ENCODE measurements around the gene YIPF3. TPM values are rescaled to one million over a fixed set of nuclear protein-coding genes. Genes with fewer than 3 reads are reported as not detected.

Gene YIPF3
- total and polyA plus RNA-seq, 9 of the 15 experiments (the other 6 are each of a cell fraction or from before 2014, with no cell fraction given): 27.5 to 75.3 (median 57.6) TPM

DNA sequence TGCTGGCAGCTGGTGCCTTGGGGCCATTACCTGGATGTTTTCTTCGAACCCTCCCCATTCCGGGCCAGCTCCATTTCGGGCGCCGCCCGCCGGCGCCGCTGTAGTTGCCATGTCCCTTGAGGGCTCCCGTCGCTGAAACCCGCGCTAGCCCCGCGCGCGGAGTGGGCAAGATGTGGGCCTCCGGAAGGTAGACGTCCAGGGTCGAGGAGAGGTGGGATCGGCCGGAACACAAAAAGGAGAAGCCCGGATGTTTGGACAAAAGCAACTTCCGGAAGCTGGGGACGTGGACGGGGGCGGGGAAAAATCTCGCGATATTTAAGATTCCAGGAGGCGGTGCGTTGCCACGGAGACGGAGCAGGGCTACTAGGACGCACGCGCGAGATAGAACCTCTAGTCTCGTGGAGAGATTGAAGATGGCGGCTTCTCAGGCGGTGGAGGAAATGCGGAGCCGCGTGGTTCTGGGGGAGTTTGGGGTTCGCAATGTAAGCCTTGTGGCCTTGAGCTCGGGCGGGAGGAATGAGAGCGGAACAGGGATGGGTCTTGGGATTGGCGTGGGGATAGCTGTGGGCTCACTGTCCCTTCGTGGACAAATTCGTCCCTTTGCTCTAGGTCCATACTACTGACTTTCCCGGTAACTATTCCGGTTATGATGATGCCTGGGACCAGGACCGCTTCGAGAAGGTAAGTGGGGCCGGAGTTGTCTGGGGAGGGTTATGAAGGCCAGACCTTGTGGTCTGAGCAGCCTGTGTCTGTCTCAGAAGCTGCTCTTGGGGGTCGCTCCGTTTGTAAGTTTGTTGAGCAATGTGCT lies at the start of gene YIPF3, which contains the start of gene POLR1C (continued):
- TF ChIP-seq, protein P1, sequence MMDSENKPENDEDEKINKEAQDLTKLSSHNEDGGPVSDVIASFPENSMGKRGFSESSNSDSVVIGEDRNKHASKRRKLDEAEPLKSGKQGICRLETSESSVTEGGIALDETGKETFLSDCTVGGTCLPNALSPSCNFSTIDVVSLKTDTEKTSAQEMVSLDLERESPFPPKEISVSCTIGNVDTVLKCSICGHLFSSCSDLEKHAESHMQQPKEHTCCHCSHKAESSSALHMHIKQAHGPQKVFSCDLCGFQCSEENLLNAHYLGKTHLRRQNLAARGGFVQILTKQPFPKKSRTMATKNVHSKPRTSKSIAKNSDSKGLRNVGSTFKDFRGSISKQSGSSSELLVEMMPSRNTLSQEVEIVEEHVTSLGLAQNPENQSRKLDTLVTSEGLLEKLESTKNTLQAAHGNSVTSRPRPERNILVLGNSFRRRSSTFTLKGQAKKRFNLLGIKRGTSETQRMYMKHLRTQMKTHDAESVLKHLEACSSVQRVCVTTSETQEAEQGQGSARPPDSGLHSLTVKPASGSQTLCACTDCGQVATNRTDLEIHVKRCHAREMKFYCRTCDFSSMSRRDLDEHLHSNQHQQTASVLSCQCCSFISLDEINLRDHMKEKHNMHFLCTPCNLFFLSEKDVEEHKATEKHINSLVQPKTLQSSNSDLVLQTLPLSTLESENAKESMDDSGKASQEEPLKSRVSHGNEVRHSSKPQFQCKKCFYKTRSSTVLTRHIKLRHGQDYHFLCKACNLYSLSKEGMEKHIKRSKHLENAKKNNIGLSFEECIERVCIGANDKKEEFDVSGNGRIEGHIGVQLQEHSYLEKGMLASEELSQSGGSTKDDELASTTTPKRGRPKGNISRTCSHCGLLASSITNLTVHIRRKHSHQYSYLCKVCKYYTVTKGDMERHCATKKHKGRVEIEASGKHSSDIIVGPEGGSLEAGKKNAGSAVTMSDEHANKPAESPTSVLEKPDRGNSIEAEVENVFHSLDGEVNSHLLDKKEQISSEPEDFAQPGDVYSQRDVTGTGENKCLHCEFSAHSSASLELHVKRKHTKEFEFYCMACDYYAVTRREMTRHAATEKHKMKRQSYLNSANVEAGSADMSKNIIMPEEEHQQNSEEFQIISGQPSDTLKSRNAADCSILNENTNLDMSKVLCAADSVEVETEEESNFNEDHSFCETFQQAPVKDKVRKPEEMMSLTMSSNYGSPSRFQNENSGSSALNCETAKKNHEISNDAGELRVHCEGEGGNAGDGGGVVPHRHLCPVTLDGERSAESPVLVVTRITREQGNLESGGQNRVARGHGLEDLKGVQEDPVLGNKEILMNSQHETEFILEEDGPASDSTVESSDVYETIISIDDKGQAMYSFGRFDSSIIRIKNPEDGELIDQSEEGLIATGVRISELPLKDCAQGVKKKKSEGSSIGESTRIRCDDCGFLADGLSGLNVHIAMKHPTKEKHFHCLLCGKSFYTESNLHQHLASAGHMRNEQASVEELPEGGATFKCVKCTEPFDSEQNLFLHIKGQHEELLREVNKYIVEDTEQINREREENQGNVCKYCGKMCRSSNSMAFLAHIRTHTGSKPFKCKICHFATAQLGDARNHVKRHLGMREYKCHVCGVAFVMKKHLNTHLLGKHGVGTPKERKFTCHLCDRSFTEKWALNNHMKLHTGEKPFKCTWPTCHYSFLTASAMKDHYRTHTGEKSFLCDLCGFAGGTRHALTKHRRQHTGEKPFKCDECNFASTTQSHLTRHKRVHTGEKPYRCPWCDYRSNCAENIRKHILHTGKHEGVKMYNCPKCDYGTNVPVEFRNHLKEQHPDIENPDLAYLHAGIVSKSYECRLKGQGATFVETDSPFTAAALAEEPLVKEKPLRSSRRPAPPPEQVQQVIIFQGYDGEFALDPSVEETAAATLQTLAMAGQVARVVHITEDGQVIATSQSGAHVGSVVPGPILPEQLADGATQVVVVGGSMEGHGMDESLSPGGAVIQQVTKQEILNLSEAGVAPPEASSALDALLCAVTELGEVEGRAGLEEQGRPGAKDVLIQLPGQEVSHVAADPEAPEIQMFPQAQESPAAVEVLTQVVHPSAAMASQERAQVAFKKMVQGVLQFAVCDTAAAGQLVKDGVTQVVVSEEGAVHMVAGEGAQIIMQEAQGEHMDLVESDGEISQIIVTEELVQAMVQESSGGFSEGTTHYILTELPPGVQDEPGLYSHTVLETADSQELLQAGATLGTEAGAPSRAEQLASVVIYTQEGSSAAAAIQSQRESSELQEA (IDR thresholded peaks at IDR 0.05; ENCODE audit: low read depth): peak; percentile 90
- TF ChIP-seq MCM2 (IDR thresholded peaks at IDR 0.05; ENCODE audit: low read depth) (no peak), ARHGAP35 (IDR thresholded peaks at IDR 0.05; ENCODE audit: partially characterized antibody) (peak; percentile 94), TBL1XR1 (IDR thresholded peaks at IDR 0.05; ENCODE audit: low read length in 2 of 2) (peak in 1 of 2 experiments; percentile 56; a peak in 1 of 4 replicates), ESRRA (IDR thresholded peaks at IDR 0.05; ENCODE audit: borderline replicate concordance, low read depth) (peak; percentile 63), POU5F1 (IDR thresholded peaks at IDR 0.05; ENCODE audit: borderline replicate concordance, low read depth, low read length, partially characterized antibody) (peak; percentile 56), CEBPB (tag; IDR thresholded peaks at IDR 0.05) (peak; percentile 67; the same call in 1 of the 2 replicates), ZBTB1 (CRISPR knock-in tag; IDR thresholded peaks at IDR 0.05; ENCODE audit: borderline replicate concordance, low read depth) (0 out of 2 replicates have a peak, but pooled peaks have one; percentile 17), CXXC5 (CRISPR knock-in tag; IDR thresholded peaks at IDR 0.05) (peak; percentile 89), PTTG1 (tag; IDR thresholded peaks at IDR 0.05; ENCODE audit: low read depth) (no peak), MXI1 (IDR thresholded peaks at IDR 0.05; ENCODE audit: low read depth, low read length) (peak; percentile 98)
- TF ChIP-seq, protein P2, sequence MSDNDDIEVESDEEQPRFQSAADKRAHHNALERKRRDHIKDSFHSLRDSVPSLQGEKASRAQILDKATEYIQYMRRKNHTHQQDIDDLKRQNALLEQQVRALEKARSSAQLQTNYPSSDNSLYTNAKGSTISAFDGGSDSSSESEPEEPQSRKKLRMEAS (CRISPR knock-in tag; IDR thresholded peaks at IDR 0.05): peak; percentile 95
- TF ChIP-seq, protein P3, sequence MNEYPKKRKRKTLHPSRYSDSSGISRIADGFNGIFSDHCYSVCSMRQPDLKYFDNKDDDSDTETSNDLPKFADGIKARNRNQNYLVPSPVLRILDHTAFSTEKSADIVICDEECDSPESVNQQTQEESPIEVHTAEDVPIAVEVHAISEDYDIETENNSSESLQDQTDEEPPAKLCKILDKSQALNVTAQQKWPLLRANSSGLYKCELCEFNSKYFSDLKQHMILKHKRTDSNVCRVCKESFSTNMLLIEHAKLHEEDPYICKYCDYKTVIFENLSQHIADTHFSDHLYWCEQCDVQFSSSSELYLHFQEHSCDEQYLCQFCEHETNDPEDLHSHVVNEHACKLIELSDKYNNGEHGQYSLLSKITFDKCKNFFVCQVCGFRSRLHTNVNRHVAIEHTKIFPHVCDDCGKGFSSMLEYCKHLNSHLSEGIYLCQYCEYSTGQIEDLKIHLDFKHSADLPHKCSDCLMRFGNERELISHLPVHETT (CRISPR knock-in tag; conservative IDR thresholded peaks at IDR 0.05 in 1 of 2, IDR thresholded peaks at IDR 0.05 in 1 of 2): peak in 1 of 2 experiments; percentile 72; a peak in 2 of 4 replicates
